SK-N-SH (cell line): ENCODE measurements around the gene SMKR1. TPM values are rescaled to one million over a fixed set of nuclear protein-coding genes. Genes with fewer than 3 reads are reported as not detected.

ENCODE experiments used
- CTCF ChIA-PET: fragments of 300-600, 350-600 bp; formaldehyde crosslinking; extraction: SDS; loops from one replicate; lab custom pipeline; 2021; lab: Yijun Ruan, JAX
- POLR2A ChIA-PET: fragments of 350-600 bp; sonication (Branson Sonifier 250); formaldehyde crosslinking; extraction: SDS; loops from one replicate; lab custom pipeline; 2020; ENCODE audit warnings: antibody characterized with exemption, inconsistent platforms; lab: Yijun Ruan, JAX
- DNase-seq: peaks from one replicate; pipeline ENCODE4 v3.0.0; 2012
- H2AFZ ChIP-seq: fragments of 200-600 bp; sonication (generic); 2 replicates; pipeline ENCODE4 v1.8.1; 2016; ENCODE audit warnings: antibody characterized with exemption, mild to moderate bottlenecking, low read depth
- H3F3A ChIP-seq: fragments of 200-600 bp; sonication (generic); replicated peaks from 2 replicates; pipeline ENCODE3; 2016; ENCODE audit warnings: antibody characterized with exemption, mild to moderate bottlenecking; ENCODE audit not compliant: insufficient read depth
- H3K27ac ChIP-seq, 2 experiments: fragments of 200-500 bp in 1 of 2; fragments of 200-600 bp in 1 of 2; sonication (Bioruptor generic) in 1 of 2; sonication (generic), shearing (Covaris generic) in 1 of 2; 2 replicates each; pipeline versions ENCODE4 v1.5.1 to v1.6.1; 2014 to 2016; ENCODE audit warnings: low read depth in 2 of 2, inconsistent platforms in 1 of 2, low read length in 1 of 2, mild to moderate bottlenecking in 1 of 2, mixed read lengths in 1 of 2
- H3K27me3 ChIP-seq: fragments of 200-600 bp; sonication (generic), shearing (Covaris generic); 2 replicates; pipeline ENCODE4 v1.6.1; 2016; ENCODE audit warnings: mixed run types; ENCODE audit not compliant: insufficient read depth
- H3K36me3 ChIP-seq, 2 experiments: fragments of 200-500 bp in 1 of 2; fragments of 200-600 bp in 1 of 2; sonication (Bioruptor generic) in 1 of 2; sonication (generic) in 1 of 2; replicated peaks in 1 of 2; 2 replicates each; pipeline versions ENCODE3 to v1.5.1; 2014 to 2016; ENCODE audit warnings: low read length in 1 of 2, mild to moderate bottlenecking in 1 of 2; ENCODE audit not compliant: insufficient read depth in 2 of 2, control insufficient read depth in 1 of 2
- H3K4me1 ChIP-seq, 2 experiments: fragments of 200-500 bp in 1 of 2; fragments of 200-600 bp in 1 of 2; sonication (Bioruptor generic) in 1 of 2; sonication (generic), shearing (Covaris generic) in 1 of 2; 2 replicates each; pipeline versions ENCODE4 v1.5.1 to v1.6.1; 2014 to 2016; ENCODE audit warnings: low read depth in 1 of 2, low read length in 1 of 2, mixed run types in 1 of 2; ENCODE audit not compliant: insufficient read depth in 2 of 2, control insufficient read depth in 1 of 2
- H3K4me2 ChIP-seq: fragments of 200-600 bp; sonication (generic), shearing (Covaris generic); 2 replicates; pipeline ENCODE4 v1.6.1; 2017; ENCODE audit warnings: mixed run types
- H3K4me3 ChIP-seq, 2 experiments: fragments of 200-500 bp in 1 of 2; fragments of 200-600 bp in 1 of 2; sonication (Bioruptor generic) in 1 of 2; sonication (generic), shearing (Covaris generic) in 1 of 2; 2 replicates each; pipeline versions ENCODE4 v1.5.1 to v1.8.1; 2014 to 2016; ENCODE audit warnings: low read depth in 2 of 2, inconsistent platforms in 1 of 2, low read length in 1 of 2, mild to moderate bottlenecking in 1 of 2, mixed read lengths in 1 of 2, moderate library complexity in 1 of 2
- H3K79me2 ChIP-seq: fragments of 200-600 bp; sonication (generic); 2 replicates; pipeline ENCODE4 v1.8.1; 2017; ENCODE audit warnings: mild to moderate bottlenecking; ENCODE audit not compliant: insufficient read depth
- H3K9ac ChIP-seq: fragments of 200-600 bp; sonication (generic); 2 replicates; pipeline ENCODE4 v1.6.1; 2017; ENCODE audit warnings: mixed run types
- H3K9me2 ChIP-seq: fragments of 200-600 bp; sonication (generic); 2 replicates; pipeline ENCODE4 v1.6.1; 2017; ENCODE audit warnings: mixed run types
- H3K9me3 ChIP-seq: fragments of 200-600 bp; sonication (generic); 2 replicates; pipeline ENCODE4 v1.6.1; 2017; ENCODE audit warnings: mixed run types, mild to moderate bottlenecking, moderate library complexity
- H4K20me1 ChIP-seq: fragments of 200-600 bp; sonication (generic); 2 replicates; pipeline ENCODE4 v1.6.1; 2017; ENCODE audit warnings: mild to moderate bottlenecking, mixed run types; ENCODE audit not compliant: insufficient read depth
- EP300 ChIP-seq, 2 experiments: IDR thresholded peaks; 2 replicates each; pipeline versions ENCODE4 v1.4.0 to v1.6.1; 2012; ENCODE audit warnings: borderline replicate concordance in 1 of 2, low read depth in 1 of 2, low read length in 1 of 2
- EZH2phosphoT487 ChIP-seq: fragments of 200-600 bp; sonication (generic); IDR thresholded peaks from 2 replicates; pipeline ENCODE4 v1.6.1; 2017; ENCODE audit warnings: low read depth, mixed run types, mild to moderate bottlenecking, antibody characterized with exemption, moderate library complexity, borderline replicate concordance
- FOXJ3 ChIP-seq: sonication (generic); formaldehyde crosslinking; IDR thresholded peaks from 2 replicates; pipeline ENCODE4 v1.5.1; 2020; ENCODE audit warnings: mild to moderate bottlenecking, missing genetic modification reagents
- MEF2A ChIP-seq: IDR thresholded peaks from 2 replicates; pipeline ENCODE4 v1.4.0; 2012; ENCODE audit warnings: low read depth, borderline replicate concordance
- MXI1 ChIP-seq: IDR thresholded peaks from 2 replicates; pipeline ENCODE4 v1.6.1; 2012; ENCODE audit warnings: mild to moderate bottlenecking, low read depth, low read length, improper control_type of control experiment
- NFIC ChIP-seq: IDR thresholded peaks from 2 replicates; pipeline ENCODE4 v1.4.0; 2012; ENCODE audit warnings: borderline replicate concordance
- RFX5 ChIP-seq: IDR thresholded peaks from 2 replicates; pipeline ENCODE4 v1.6.1; 2012; ENCODE audit warnings: mild to moderate bottlenecking, improper control_type of control experiment, low read length
- RXRA ChIP-seq: IDR thresholded peaks from 2 replicates; pipeline ENCODE4 v1.4.0; 2012; ENCODE audit warnings: low read depth, mild to moderate bottlenecking, borderline replicate concordance
- TAF1 ChIP-seq: IDR thresholded peaks from 2 replicates; pipeline ENCODE4 v1.6.1; 2012; ENCODE audit warnings: low read depth, mild to moderate bottlenecking, low read length, moderate library complexity, borderline replicate concordance
- WGBS: methylation state at CpG from one replicate; pipeline ENCODE4 v1.1.6; 2017; ENCODE audit warnings: low lambda C conversion rate; 5-methylcytosine and 5-hydroxymethylcytosine counted together
- polyA plus RNA-seq, 3 experiments: library from polyadenylated mRNA; depleted of rRNA; stranded (reverse); fragments of >200 nt; gene quantifications; 2 replicates each; pipeline ENCODE4 v1.2.3, GENCODE V29; 2012
- TF ChIP-seq, protein P1 (sequence below): IDR thresholded peaks from 2 replicates; pipeline ENCODE4 v1.4.0; 2012; ENCODE audit warnings: low read depth, borderline replicate concordance

Gene SMKR1
- polyA plus RNA-seq, 1 of the 3 experiments (the other 2 are of a cell fraction), result 8.1 TPM

DNA sequence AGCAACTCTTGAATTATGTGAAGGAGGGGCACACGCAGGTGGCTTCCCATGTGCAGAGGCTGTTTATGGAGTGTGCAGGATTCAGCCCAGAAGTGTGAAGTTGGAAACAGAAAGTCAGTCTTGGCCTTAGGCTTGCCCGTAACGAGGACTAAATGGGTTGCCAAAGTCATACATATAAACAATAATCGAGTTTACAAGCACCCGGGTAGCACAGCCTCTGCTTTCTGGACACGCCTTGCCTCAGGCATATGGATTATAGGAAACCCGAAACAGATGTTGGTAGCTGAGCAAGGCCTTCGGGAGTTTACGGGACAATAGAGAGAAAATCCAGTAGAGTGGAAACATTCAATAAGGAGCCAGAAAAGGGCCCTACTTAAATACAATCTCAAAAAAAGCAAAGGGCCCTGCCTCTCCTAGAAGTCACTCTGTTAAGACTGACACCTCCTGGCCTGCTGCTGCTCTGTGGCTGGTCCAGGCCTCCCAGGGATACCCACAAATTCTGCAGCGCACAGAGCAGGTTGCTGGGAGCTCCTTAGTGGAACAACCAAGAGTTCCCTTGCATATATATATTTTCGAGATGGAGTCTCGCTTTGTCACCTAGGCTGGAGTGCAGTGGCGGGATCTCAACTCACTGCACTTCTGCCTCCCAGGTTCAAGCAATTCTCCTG lies 48.5 kb downstream of the SMKR1 start:
- Histone ChIP-seq H3F3A (no peaks in the 10 kb centered on the region), H3K9me3 (no peaks in the 10 kb centered on the region), H3K9me2 (no peaks in the 10 kb centered on the region), H2AFZ (no peak overlapping the region), H3K4me2 (no peak overlapping the region), H3K9ac (no peak overlapping the region), H3K79me2 (no peaks in the 10 kb centered on the region), H4K20me1 (no peaks in the 10 kb centered on the region), H3K27ac (no peak overlapping the region), H3K4me1 (peaks cover 0 to 7% of the 10 kb centered on the region in 2 experiments; a peak in 1 of 4 replicates)
- peak; percentile 80 for DNase-seq
- ChIA-PET POLR2A (interaction anchor here (0.6 kb wide), 1 partner anchor 176 kb away, joined by 3 read pairs; no protein-coding TSS in a partner anchor), CTCF (interaction anchor here (0.6 to 3.5 kb wide), 7 partner anchors 10 to 428 kb away, joined by 3 to 11 read pairs (median 4); no protein-coding TSS in a partner anchor)
- 64% methylated on average over 13 of the region's 13 CpGs for WGBS
- TF ChIP-seq, protein P1, sequence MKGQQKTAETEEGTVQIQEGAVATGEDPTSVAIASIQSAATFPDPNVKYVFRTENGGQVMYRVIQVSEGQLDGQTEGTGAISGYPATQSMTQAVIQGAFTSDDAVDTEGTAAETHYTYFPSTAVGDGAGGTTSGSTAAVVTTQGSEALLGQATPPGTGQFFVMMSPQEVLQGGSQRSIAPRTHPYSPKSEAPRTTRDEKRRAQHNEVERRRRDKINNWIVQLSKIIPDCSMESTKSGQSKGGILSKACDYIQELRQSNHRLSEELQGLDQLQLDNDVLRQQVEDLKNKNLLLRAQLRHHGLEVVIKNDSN, result no peak
- no peak for TF ChIP-seq EZH2phosphoT487
- TF ChIP-seq MXI1, result peak; percentile 64; the same call in 1 of the 2 replicates
- TF ChIP-seq TAF1, result no peak
- peak in 1 of 2 experiments; percentile 73; a peak in 2 of 4 replicates for TF ChIP-seq EP300 (IDR thresholded peaks at IDR 0.05; ENCODE audit: borderline replicate concordance in 1 of 2, low read depth in 1 of 2, low read length in 1 of 2)
- TF ChIP-seq, all 33 proteins: peak for 2
- no peaks in the 10 kb centered on the region for H3K27me3 ChIP-seq
- no peaks in the 10 kb centered on the region for H3K36me3 ChIP-seq
- no peak overlapping the region for H3K4me3 ChIP-seq

DNA sequence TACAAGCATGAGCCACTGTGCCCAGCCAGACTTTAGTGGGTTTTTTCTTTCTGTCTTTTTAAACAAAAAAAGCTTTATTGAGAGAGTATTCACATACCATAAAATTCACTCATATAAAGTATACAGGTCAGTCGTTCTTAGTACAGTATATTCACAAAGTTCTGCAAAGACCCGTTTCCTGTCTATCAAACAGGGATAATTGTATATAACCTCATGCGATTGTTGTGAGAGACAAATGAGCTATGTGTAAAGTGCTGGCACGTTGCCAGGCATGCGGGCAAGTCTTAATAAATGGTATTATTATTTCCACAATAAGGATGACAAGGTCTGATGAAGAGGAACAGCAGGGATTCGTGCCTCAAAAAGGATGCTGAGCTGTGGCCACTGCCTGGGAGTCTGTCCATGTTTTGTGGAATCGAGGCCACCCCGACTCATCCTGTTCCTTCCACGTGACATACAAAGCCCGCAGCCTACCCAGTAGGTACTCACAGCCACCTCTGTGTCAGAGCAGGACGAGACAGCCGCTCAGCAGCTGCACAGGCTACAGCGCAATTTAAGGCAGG lies 51.6 kb downstream of the SMKR1 start:
- Histone ChIP-seq H3K4me3 (peak overlapping the region in 1 of 2 experiments; percentile 7; a peak in 1 of 4 replicates), H3K4me2 (peak overlapping the region; percentile 11; the same call in 1 of the 2 replicates), H3K79me2 (no peaks in the 10 kb centered on the region), H3F3A (no peaks in the 10 kb centered on the region), H3K9me2 (no peaks in the 10 kb centered on the region), H3K4me1 (peaks cover 0 to 7% of the 10 kb centered on the region in 2 experiments; a peak in 1 of 4 replicates), H3K9ac (no peak overlapping the region), H3K36me3 (no peaks in the 10 kb centered on the region), H3K27ac (no peak overlapping the region), H3K9me3 (no peaks in the 10 kb centered on the region), H3K27me3 (no peaks in the 10 kb centered on the region), H2AFZ (no peak overlapping the region), H4K20me1 (no peaks in the 10 kb centered on the region)
- WGBS, result 43% methylated on average over 13 of the region's 13 CpGs
- ChIA-PET POLR2A (no interaction called here), CTCF (interaction anchor here (0.6 to 3.5 kb wide), 4 partner anchors 19 to 335 kb away, joined by 3 to 11 read pairs (median 4); no protein-coding TSS in a partner anchor)
- no peak for DNase-seq
- TF ChIP-seq MEF2A (no peak), NFIC (peak; percentile 54; the same call in 1 of the 2 replicates), TAF1 (no peak), FOXJ3 (CRISPR knock-in tag) (no peak), RFX5 (no peak), EP300 (IDR thresholded peaks at IDR 0.05; ENCODE audit: borderline replicate concordance in 1 of 2, low read depth in 1 of 2, low read length in 1 of 2) (no peak; a peak in 1 of 4 replicates), RXRA (no peak)
- TF ChIP-seq, protein P1, result peak; percentile 37; the same call in 1 of the 2 replicates
